NCI-H226 (cell line): Measurements from ENCODE around the gene SPR.

Experiments used
- DNase-seq: peaks from one replicate; pipeline ENCODE4 v3.0.0-alpha.2; 2015

The SPR gene

GRCh38 chr2:72933207-72933606, 46.0 kb downstream of the SPR start:
- no peak for DNase-seq

- DNase-seq: no peak
Observed at GRCh38 chr2:72933646-72934151, 46.5 kb downstream of the SPR start.

- no peak for DNase-seq
Observed at GRCh38 chr2:72934683-72935610, 47.7 kb downstream of the SPR start.

GRCh38 chr2:72935611-72935957, 48.4 kb downstream of the SPR start:
- no peak for DNase-seq

GRCh38 chr2:72936660-72937355, 49.6 kb downstream of the SPR start:
- no peak for DNase-seq

GRCh38 chr2:72937356-72937669, 50.1 kb downstream of the SPR start:
- DNase-seq: no peak

- DNase-seq: no peak
Observed at GRCh38 chr2:72938455-72938854, 51.2 kb downstream of the SPR start.

- no peak for DNase-seq
Observed at GRCh38 chr2:72940361-72940760, 53.2 kb downstream of the SPR start.

- no peak for DNase-seq
Observed at GRCh38 chr2:72940786-72941185, 53.6 kb downstream of the SPR start.
